Neural cell (in vitro differentiated cells): ENCODE results near the gene TTC39C. TPM values are rescaled to one million over a fixed set of nuclear protein-coding genes. Genes with fewer than 3 reads are reported as not detected.

Experiments
- H2AFZ ChIP-seq: fragments of 200-600, 300-800 bp; sonication (generic), shearing (Covaris generic); 2 replicates; pipeline ENCODE4 v1.6.0; 2014; ENCODE audit warnings: low read depth, mild to moderate bottlenecking, antibody characterized with exemption, low read length, moderate library complexity
- H3F3A ChIP-seq: fragments of 200-600 bp; shearing (Covaris generic); 2 replicates; pipeline ENCODE4 v1.6.1; 2016; ENCODE audit warnings: mild to moderate bottlenecking, moderate library complexity, mixed read lengths, antibody characterized with exemption, low read length; ENCODE audit not compliant: insufficient read depth, poor library complexity, severe bottlenecking
- H3K27ac ChIP-seq: fragments of 200-600, 300-800 bp; sonication (generic), shearing (Covaris generic); 2 replicates; pipeline ENCODE4 v1.5.1; 2014; ENCODE audit warnings: mild to moderate bottlenecking, low read length, moderate library complexity
- H3K27me3 ChIP-seq: fragments of 300-800, 200-600 bp; sonication (generic), shearing (Covaris generic); 2 replicates; pipeline ENCODE4 v1.6.0; 2014; ENCODE audit warnings: mild to moderate bottlenecking, low read depth, low read length, moderate library complexity; ENCODE audit not compliant: insufficient read depth
- H3K36me3 ChIP-seq: fragments of 300-800, 200-600 bp; sonication (generic), shearing (Covaris generic); 2 replicates; pipeline ENCODE4 v1.5.1; 2014; ENCODE audit warnings: mild to moderate bottlenecking, antibody characterized with exemption, low read length, moderate library complexity; ENCODE audit not compliant: insufficient read depth
- H3K4me2 ChIP-seq: fragments of 300-800, 200-600 bp; sonication (generic), shearing (Covaris generic); 2 replicates; pipeline ENCODE4 v1.6.0; 2014; ENCODE audit warnings: mild to moderate bottlenecking, low read length
- H3K4me3 ChIP-seq: fragments of 300-800, 200-600 bp; sonication (generic), shearing (Covaris generic); 2 replicates; pipeline ENCODE4 v1.5.1; 2014; ENCODE audit warnings: mild to moderate bottlenecking, low read length, moderate library complexity
- H3K79me2 ChIP-seq: fragments of 200-600 bp; shearing (Covaris generic); replicated peaks from 2 replicates; pipeline ENCODE4 v1.6.0; 2014; ENCODE audit warnings: mild to moderate bottlenecking, low read length, moderate library complexity; ENCODE audit not compliant: insufficient read depth
- H3K9ac ChIP-seq: fragments of 300-800, 200-600 bp; sonication (generic), shearing (Covaris generic); 2 replicates; pipeline ENCODE4 v1.6.1; 2016; ENCODE audit warnings: mild to moderate bottlenecking, low read length, mixed read lengths
- H3K9me2 ChIP-seq: fragments of 200-600 bp; shearing (Covaris generic); 2 replicates; pipeline ENCODE4 v1.6.1; 2016; ENCODE audit warnings: mild to moderate bottlenecking, low read length, mixed read lengths; ENCODE audit not compliant: insufficient read depth
- H3K9me3 ChIP-seq: fragments of 200-600, 300-800 bp; sonication (generic), shearing (Covaris generic); 2 replicates; pipeline ENCODE4 v1.6.1; 2016; ENCODE audit warnings: mild to moderate bottlenecking, mixed run types, low read length, moderate library complexity, mixed read lengths
- H4K20me1 ChIP-seq: fragments of 200-600 bp; shearing (Covaris generic); 2 replicates; pipeline ENCODE4 v1.6.1; 2016; ENCODE audit warnings: mild to moderate bottlenecking, mixed run types; ENCODE audit not compliant: insufficient read depth
- CTCF ChIP-seq: fragments of 450-650 bp; IDR thresholded peaks from 2 replicates; pipeline ENCODE4 v1.5.1; 2014; ENCODE audit warnings: antibody characterized with exemption, mild to moderate bottlenecking, moderate library complexity; ENCODE audit not compliant: poor library complexity, severe bottlenecking
- EP300 ChIP-seq: fragments of 450-650 bp; conservative IDR thresholded peaks from 2 replicates; pipeline ENCODE4 v1.6.1; 2014; ENCODE audit warnings: antibody characterized with exemption, mild to moderate bottlenecking, moderate library complexity; ENCODE audit not compliant: poor library complexity, severe bottlenecking
- EZH2 ChIP-seq: fragments of 200-600, 300-800 bp; shearing (Covaris generic), sonication (generic); IDR thresholded peaks from 2 replicates; pipeline ENCODE4 v1.6.1; 2014; ENCODE audit warnings: antibody characterized with exemption, low read length, borderline replicate concordance, mild to moderate bottlenecking; ENCODE audit not compliant: insufficient read depth, poor library complexity, severe bottlenecking
- MXI1 ChIP-seq: fragments of 450-650 bp; conservative IDR thresholded peaks from 2 replicates; pipeline ENCODE4 v1.6.1; 2014; ENCODE audit warnings: antibody characterized with exemption, mild to moderate bottlenecking; ENCODE audit not compliant: poor library complexity, severe bottlenecking
- POLR2AphosphoS5 ChIP-seq: IDR thresholded peaks from 2 replicates; pipeline ENCODE4 v1.6.1; 2012
- RAD21 ChIP-seq: fragments of 450-650 bp; conservative IDR thresholded peaks from 2 replicates; pipeline ENCODE4 v1.6.1; 2014; ENCODE audit warnings: antibody characterized with exemption, mild to moderate bottlenecking, moderate library complexity
- REST ChIP-seq: IDR thresholded peaks from 2 replicates; pipeline ENCODE4 v1.6.1; 2012; ENCODE audit warnings: borderline replicate concordance
- SMC3 ChIP-seq: fragments of 450-650 bp; conservative IDR thresholded peaks from 2 replicates; pipeline ENCODE4 v1.6.1; 2014; ENCODE audit warnings: antibody characterized with exemption, mild to moderate bottlenecking, moderate library complexity; ENCODE audit not compliant: poor library complexity
- TAF1 ChIP-seq: IDR thresholded peaks from 2 replicates; pipeline ENCODE4 v1.6.1; 2012; ENCODE audit warnings: low read depth
- polyA plus RNA-seq: library from polyadenylated mRNA; depleted of rRNA; stranded (reverse); fragments of >200 nt; gene quantifications from 2 replicates; pipeline ENCODE4 v1.2.3, GENCODE V29; 2014

The TTC39C gene
- polyA plus RNA-seq, 1 donor from 2014 or later: 19.9 TPM

GRCh38 chr18:24083550-24083949 is 69.0 kb downstream of the TTC39C start:
- Histone ChIP-seq H3K9me2 (no peaks in the 10 kb centered on the region), H4K20me1 (no peaks in the 10 kb centered on the region), H3K79me2 (no peaks in the 10 kb centered on the region), H3K9ac (no peak overlapping the region), H3K9me3 (no peaks in the 10 kb centered on the region), H3K27ac (no peak overlapping the region), H3K4me2 (no peak overlapping the region), H3F3A (no peaks in the 10 kb centered on the region), H3K36me3 (peaks cover 6% of the 10 kb centered on the region), H3K27me3 (no peaks in the 10 kb centered on the region), H3K4me3 (no peak overlapping the region), H2AFZ (no peak overlapping the region)
- TF ChIP-seq CTCF (no peak), RAD21 (no peak), MXI1 (no peak), POLR2AphosphoS5 (no peak)

DNA sequence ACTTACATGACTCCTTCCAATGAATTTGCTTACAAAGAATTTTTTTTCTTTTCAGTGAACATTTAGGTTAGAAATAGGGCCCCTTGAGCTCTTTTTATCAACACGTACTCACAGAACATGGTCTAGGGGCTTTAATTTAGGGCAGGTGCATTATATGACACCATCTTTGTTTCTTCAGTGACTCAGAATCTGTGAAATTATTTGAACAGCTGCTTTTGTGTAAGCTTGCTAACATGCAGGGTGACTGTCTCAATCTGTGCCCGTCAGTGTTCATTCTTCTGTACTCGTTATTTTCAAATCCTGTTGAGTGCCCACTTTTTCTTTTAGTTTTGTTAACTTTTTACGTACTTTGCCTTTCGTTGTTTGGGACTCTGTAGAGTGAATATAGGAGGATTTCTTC is 71.5 kb downstream of the TTC39C start:
- H3K27ac ChIP-seq: no peak overlapping the region
- H3K9ac ChIP-seq: no peak overlapping the region
- H3K4me3 ChIP-seq: no peak overlapping the region
- no peak overlapping the region for H2AFZ ChIP-seq
- no peaks in the 10 kb centered on the region for H3K9me3 ChIP-seq
- H3K27me3 ChIP-seq: no peaks in the 10 kb centered on the region
- H3K36me3 ChIP-seq: no peaks in the 10 kb centered on the region
- no peaks in the 10 kb centered on the region for H3K9me2 ChIP-seq
- TF ChIP-seq MXI1 (no peak), REST (no peak), CTCF (no peak), SMC3 (no peak), TAF1 (no peak), EP300 (no peak), RAD21 (no peak), POLR2AphosphoS5 (no peak), EZH2 (no peak)
- no peak overlapping the region for H3K4me2 ChIP-seq
- no peaks in the 10 kb centered on the region for H3K79me2 ChIP-seq
- no peaks in the 10 kb centered on the region for H4K20me1 ChIP-seq
- no peaks in the 10 kb centered on the region for H3F3A ChIP-seq
